ENCODE data around the gene AGAP2. TPM values are rescaled to one million over a fixed set of nuclear protein-coding genes. Genes with fewer than 3 reads are reported as not detected.
A peak's percentile ranks its signal among the peaks of the same experiment; 100 is the strongest.

The AGAP2 gene
- total RNA-seq, 2 experiments from 2014 or later, result 21.0 to 21.2 TPM

GRCh38 chr12:57760347-57760982 is 21.9 kb upstream of the AGAP2 start:
- Histone ChIP-seq H3K9me3 (ENCODE audit: control insufficient read depth in 1 of 2, insufficient read depth in 1 of 2, low read length in 2 of 2) (no peaks in the 10 kb centered on the region), H3K36me3 (ENCODE audit: insufficient read depth, low read length) (peaks cover 17% of the 10 kb centered on the region), H3K4me1 (ENCODE audit: insufficient read depth, low read length) (peaks cover 35% of the 10 kb centered on the region), H3K27ac (ENCODE audit: low read depth in 1 of 2, low read length in 2 of 2) (no peak overlapping the region), H3K4me3 (ENCODE audit: low read length) (no peak overlapping the region), H3K27me3 (ENCODE audit: control insufficient read depth in 1 of 2, insufficient read depth in 2 of 2, low read length in 2 of 2) (peaks cover 8 to 13% of the 10 kb centered on the region in 2 experiments)
- ATAC-seq (ENCODE audit: poor library complexity), result no peak
- POLR2A ChIA-PET, result interaction anchor here (0.7 to 2.6 kb wide), 4 partner anchors 12 to 136 kb away, joined by 3 to 7 read pairs (median 4); partner anchors contain the start of genes EEF1AKMT3, METTL1 and OS9
- H3K9me3 Mint-ChIP-seq, result no peaks in the 10 kb centered on the region
- no peak for TF ChIP-seq CTCF (IDR thresholded peaks at IDR 0.05)
- CTCF ChIA-PET, result no interaction called here
- H3K27ac Mint-ChIP-seq, result no peak overlapping the region
- intact Hi-C loops (cut with DNase I, micrococcal nuclease), result no loop called here
- H3K4me1 Mint-ChIP-seq (ENCODE audit: low read depth), result peaks cover 51% of the 10 kb centered on the region
- no peak overlapping the region for H3K4me3 Mint-ChIP-seq
- peaks cover 33% of the 10 kb centered on the region for H3K36me3 Mint-ChIP-seq (ENCODE audit: low read depth)
- H3K27me3 Mint-ChIP-seq, result peaks cover 24% of the 10 kb centered on the region
- DNase-seq, result no peak

GRCh38 chr12:57759360-57759980 is 20.9 kb upstream of the AGAP2 start:
- Mint-ChIP-seq H3K4me3 (peak overlapping the region; percentile 77), H3K4me1 (ENCODE audit: low read depth) (peaks cover 45% of the 10 kb centered on the region), H3K27ac (peak overlapping the region; percentile 6), H3K9me3 (no peaks in the 10 kb centered on the region), H3K36me3 (ENCODE audit: low read depth) (peaks cover 36% of the 10 kb centered on the region), H3K27me3 (peaks cover 17% of the 10 kb centered on the region)
- Histone ChIP-seq H3K36me3 (ENCODE audit: insufficient read depth, low read length) (peaks cover 17% of the 10 kb centered on the region), H3K4me3 (ENCODE audit: low read length) (no peak overlapping the region), H3K27me3 (ENCODE audit: control insufficient read depth in 1 of 2, insufficient read depth in 2 of 2, low read length in 2 of 2) (peaks cover 3 to 4% of the 10 kb centered on the region in 2 experiments), H3K27ac (ENCODE audit: low read depth in 1 of 2, low read length in 2 of 2) (no peak overlapping the region), H3K9me3 (ENCODE audit: control insufficient read depth in 1 of 2, insufficient read depth in 1 of 2, low read length in 2 of 2) (no peaks in the 10 kb centered on the region), H3K4me1 (ENCODE audit: insufficient read depth, low read length) (peaks cover 29% of the 10 kb centered on the region)
- ATAC-seq (ENCODE audit: poor library complexity), result no peak
- ChIA-PET POLR2A (interaction anchor here (0.6 to 2.6 kb wide), 4 partner anchors 13 to 137 kb away, joined by 3 to 7 read pairs (median 3); partner anchors contain the start of genes EEF1AKMT3 and METTL1), CTCF (interaction anchor here (0.5 to 1.8 kb wide), 9 partner anchors 13 to 146 kb away, joined by 3 to 8 read pairs (median 6); partner anchors contain the start of genes EEF1AKMT3, METTL1, TSFM and TSPAN31)
- DNase-seq, result peak in 10 of 14 experiments; percentile 28 to 77 (median 42)
- intact Hi-C loops (cut with DNase I, micrococcal nuclease), result loop anchor here (1.0 to 5.0 kb wide), 3 partner anchors 73 to 146 kb away; no protein-coding TSS in a partner anchor
- TF ChIP-seq CTCF (IDR thresholded peaks at IDR 0.05), result peak; percentile 65

- Mint-ChIP-seq H3K9me3 (no peaks in the 10 kb centered on the region), H3K27ac (peak overlapping the region; percentile 6), H3K4me1 (ENCODE audit: low read depth) (peaks cover 45% of the 10 kb centered on the region), H3K36me3 (ENCODE audit: low read depth) (peaks cover 38% of the 10 kb centered on the region), H3K4me3 (peak overlapping the region; percentile 12), H3K27me3 (peaks cover 9% of the 10 kb centered on the region)
- no peak for TF ChIP-seq CTCF (IDR thresholded peaks at IDR 0.05)
- Histone ChIP-seq H3K4me1 (ENCODE audit: insufficient read depth, low read length) (peaks cover 33% of the 10 kb centered on the region), H3K27ac (ENCODE audit: low read depth in 1 of 2, low read length in 2 of 2) (no peak overlapping the region), H3K4me3 (ENCODE audit: low read length) (no peak overlapping the region), H3K36me3 (ENCODE audit: insufficient read depth, low read length) (peaks cover 17% of the 10 kb centered on the region), H3K9me3 (ENCODE audit: control insufficient read depth in 1 of 2, insufficient read depth in 1 of 2, low read length in 2 of 2) (no peaks in the 10 kb centered on the region), H3K27me3 (ENCODE audit: control insufficient read depth in 1 of 2, insufficient read depth in 2 of 2, low read length in 2 of 2) (no peaks in the 10 kb centered on the region)
- ATAC-seq (ENCODE audit: poor library complexity), result no peak
- POLR2A ChIA-PET, result interaction anchor here (0.6 to 2.6 kb wide), 4 partner anchors 13 to 138 kb away, joined by 3 to 7 read pairs (median 3); partner anchors contain the start of genes EEF1AKMT3 and METTL1
- DNase-seq, result peak in 1 of 14 experiments; percentile 30
- intact Hi-C loops (cut with DNase I, micrococcal nuclease), result loop anchor here (1.0 to 5.0 kb wide), 3 partner anchors 74 to 147 kb away; no protein-coding TSS in a partner anchor
- CTCF ChIA-PET, result interaction anchor here (0.5 to 1.8 kb wide), 10 partner anchors 12 to 147 kb away, joined by 3 to 8 read pairs (median 5); partner anchors contain the start of genes EEF1AKMT3, METTL1, TSFM and TSPAN31
Observed at GRCh38 chr12:57758552-57759359, 20.2 kb upstream of the AGAP2 start.

Data from CD4-positive, alpha-beta T cell (primary cell).